Neural cell (in vitro differentiated cells): ENCODE data around the gene KMT5B. TPM values are rescaled to one million over a fixed set of nuclear protein-coding genes. Genes with fewer than 3 reads are reported as not detected.

Experiments used
- H2AFZ ChIP-seq: fragments of 200-600, 300-800 bp; sonication (generic), shearing (Covaris generic); 2 replicates; pipeline ENCODE4 v1.6.0; 2014; ENCODE audit warnings: low read depth, mild to moderate bottlenecking, antibody characterized with exemption, low read length, moderate library complexity
- H3F3A ChIP-seq: fragments of 200-600 bp; shearing (Covaris generic); 2 replicates; pipeline ENCODE4 v1.6.1; 2016; ENCODE audit warnings: mild to moderate bottlenecking, moderate library complexity, mixed read lengths, antibody characterized with exemption, low read length; ENCODE audit not compliant: insufficient read depth, poor library complexity, severe bottlenecking
- H3K27ac ChIP-seq: fragments of 200-600, 300-800 bp; sonication (generic), shearing (Covaris generic); 2 replicates; pipeline ENCODE4 v1.5.1; 2014; ENCODE audit warnings: mild to moderate bottlenecking, low read length, moderate library complexity
- H3K27me3 ChIP-seq: fragments of 300-800, 200-600 bp; sonication (generic), shearing (Covaris generic); 2 replicates; pipeline ENCODE4 v1.6.0; 2014; ENCODE audit warnings: mild to moderate bottlenecking, low read depth, low read length, moderate library complexity; ENCODE audit not compliant: insufficient read depth
- H3K36me3 ChIP-seq: fragments of 300-800, 200-600 bp; sonication (generic), shearing (Covaris generic); 2 replicates; pipeline ENCODE4 v1.5.1; 2014; ENCODE audit warnings: mild to moderate bottlenecking, antibody characterized with exemption, low read length, moderate library complexity; ENCODE audit not compliant: insufficient read depth
- H3K4me2 ChIP-seq: fragments of 300-800, 200-600 bp; sonication (generic), shearing (Covaris generic); 2 replicates; pipeline ENCODE4 v1.6.0; 2014; ENCODE audit warnings: mild to moderate bottlenecking, low read length
- H3K4me3 ChIP-seq: fragments of 300-800, 200-600 bp; sonication (generic), shearing (Covaris generic); 2 replicates; pipeline ENCODE4 v1.5.1; 2014; ENCODE audit warnings: mild to moderate bottlenecking, low read length, moderate library complexity
- H3K79me2 ChIP-seq: fragments of 200-600 bp; shearing (Covaris generic); replicated peaks from 2 replicates; pipeline ENCODE4 v1.6.0; 2014; ENCODE audit warnings: mild to moderate bottlenecking, low read length, moderate library complexity; ENCODE audit not compliant: insufficient read depth
- H3K9ac ChIP-seq: fragments of 300-800, 200-600 bp; sonication (generic), shearing (Covaris generic); 2 replicates; pipeline ENCODE4 v1.6.1; 2016; ENCODE audit warnings: mild to moderate bottlenecking, low read length, mixed read lengths
- H3K9me2 ChIP-seq: fragments of 200-600 bp; shearing (Covaris generic); 2 replicates; pipeline ENCODE4 v1.6.1; 2016; ENCODE audit warnings: mild to moderate bottlenecking, low read length, mixed read lengths; ENCODE audit not compliant: insufficient read depth
- H3K9me3 ChIP-seq: fragments of 200-600, 300-800 bp; sonication (generic), shearing (Covaris generic); 2 replicates; pipeline ENCODE4 v1.6.1; 2016; ENCODE audit warnings: mild to moderate bottlenecking, mixed run types, low read length, moderate library complexity, mixed read lengths
- H4K20me1 ChIP-seq: fragments of 200-600 bp; shearing (Covaris generic); 2 replicates; pipeline ENCODE4 v1.6.1; 2016; ENCODE audit warnings: mild to moderate bottlenecking, mixed run types; ENCODE audit not compliant: insufficient read depth
- EP300 ChIP-seq: fragments of 450-650 bp; conservative IDR thresholded peaks from 2 replicates; pipeline ENCODE4 v1.6.1; 2014; ENCODE audit warnings: antibody characterized with exemption, mild to moderate bottlenecking, moderate library complexity; ENCODE audit not compliant: poor library complexity, severe bottlenecking
- EZH2 ChIP-seq: fragments of 200-600, 300-800 bp; shearing (Covaris generic), sonication (generic); IDR thresholded peaks from 2 replicates; pipeline ENCODE4 v1.6.1; 2014; ENCODE audit warnings: antibody characterized with exemption, low read length, borderline replicate concordance, mild to moderate bottlenecking; ENCODE audit not compliant: insufficient read depth, poor library complexity, severe bottlenecking
- MXI1 ChIP-seq: fragments of 450-650 bp; conservative IDR thresholded peaks from 2 replicates; pipeline ENCODE4 v1.6.1; 2014; ENCODE audit warnings: antibody characterized with exemption, mild to moderate bottlenecking; ENCODE audit not compliant: poor library complexity, severe bottlenecking
- POLR2AphosphoS5 ChIP-seq: IDR thresholded peaks from 2 replicates; pipeline ENCODE4 v1.6.1; 2012
- RAD21 ChIP-seq: fragments of 450-650 bp; conservative IDR thresholded peaks from 2 replicates; pipeline ENCODE4 v1.6.1; 2014; ENCODE audit warnings: antibody characterized with exemption, mild to moderate bottlenecking, moderate library complexity
- REST ChIP-seq: IDR thresholded peaks from 2 replicates; pipeline ENCODE4 v1.6.1; 2012; ENCODE audit warnings: borderline replicate concordance
- SMC3 ChIP-seq: fragments of 450-650 bp; conservative IDR thresholded peaks from 2 replicates; pipeline ENCODE4 v1.6.1; 2014; ENCODE audit warnings: antibody characterized with exemption, mild to moderate bottlenecking, moderate library complexity; ENCODE audit not compliant: poor library complexity
- TAF1 ChIP-seq: IDR thresholded peaks from 2 replicates; pipeline ENCODE4 v1.6.1; 2012; ENCODE audit warnings: low read depth
- polyA plus RNA-seq: library from polyadenylated mRNA; depleted of rRNA; stranded (reverse); fragments of >200 nt; gene quantifications from 2 replicates; pipeline ENCODE4 v1.2.3, GENCODE V29; 2014
- TF ChIP-seq, protein P1 (sequence below): fragments of 450-650 bp; IDR thresholded peaks from 2 replicates; pipeline ENCODE4 v1.5.1; 2014; ENCODE audit warnings: antibody characterized with exemption, mild to moderate bottlenecking, moderate library complexity; ENCODE audit not compliant: poor library complexity, severe bottlenecking

The KMT5B gene
- polyA plus RNA-seq, 1 donor from 2014 or later: 107 TPM

DNA sequence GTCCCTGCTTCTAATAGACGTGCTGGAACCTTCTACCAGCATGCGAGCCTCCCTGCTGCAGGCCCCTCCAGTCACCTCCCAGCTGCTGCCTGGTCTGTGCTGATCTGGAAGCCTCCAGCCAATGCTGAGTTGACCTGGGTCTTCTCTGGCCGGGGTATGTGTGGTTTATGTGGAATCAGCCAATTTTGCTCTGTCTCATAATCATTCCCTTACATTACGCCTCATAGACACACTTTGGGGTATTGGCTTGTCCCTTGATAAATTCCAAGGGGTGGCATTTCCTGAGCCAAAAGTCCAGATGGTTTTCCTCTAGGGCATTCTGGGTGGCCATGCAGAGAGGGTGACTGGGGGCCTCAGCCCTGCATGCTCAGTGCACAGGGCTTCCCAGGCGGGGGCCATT lies 8.3 kb upstream of the KMT5B start:
- no peaks in the 10 kb centered on the region for H3K27me3 ChIP-seq
- no peak overlapping the region for H2AFZ ChIP-seq
- TF ChIP-seq POLR2AphosphoS5 (no peak), RAD21 (no peak), EP300 (no peak), TAF1 (no peak), MXI1 (no peak), REST (no peak), SMC3 (no peak)
- TF ChIP-seq, protein P1, sequence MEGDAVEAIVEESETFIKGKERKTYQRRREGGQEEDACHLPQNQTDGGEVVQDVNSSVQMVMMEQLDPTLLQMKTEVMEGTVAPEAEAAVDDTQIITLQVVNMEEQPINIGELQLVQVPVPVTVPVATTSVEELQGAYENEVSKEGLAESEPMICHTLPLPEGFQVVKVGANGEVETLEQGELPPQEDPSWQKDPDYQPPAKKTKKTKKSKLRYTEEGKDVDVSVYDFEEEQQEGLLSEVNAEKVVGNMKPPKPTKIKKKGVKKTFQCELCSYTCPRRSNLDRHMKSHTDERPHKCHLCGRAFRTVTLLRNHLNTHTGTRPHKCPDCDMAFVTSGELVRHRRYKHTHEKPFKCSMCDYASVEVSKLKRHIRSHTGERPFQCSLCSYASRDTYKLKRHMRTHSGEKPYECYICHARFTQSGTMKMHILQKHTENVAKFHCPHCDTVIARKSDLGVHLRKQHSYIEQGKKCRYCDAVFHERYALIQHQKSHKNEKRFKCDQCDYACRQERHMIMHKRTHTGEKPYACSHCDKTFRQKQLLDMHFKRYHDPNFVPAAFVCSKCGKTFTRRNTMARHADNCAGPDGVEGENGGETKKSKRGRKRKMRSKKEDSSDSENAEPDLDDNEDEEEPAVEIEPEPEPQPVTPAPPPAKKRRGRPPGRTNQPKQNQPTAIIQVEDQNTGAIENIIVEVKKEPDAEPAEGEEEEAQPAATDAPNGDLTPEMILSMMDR: no peak
- H3K9ac ChIP-seq: no peak overlapping the region
- H3K9me3 ChIP-seq: no peaks in the 10 kb centered on the region
- no peak overlapping the region for H3K4me2 ChIP-seq
- H3K9me2 ChIP-seq: no peaks in the 10 kb centered on the region
- no peaks in the 10 kb centered on the region for H3F3A ChIP-seq
- H3K79me2 ChIP-seq: no peaks in the 10 kb centered on the region
- no peak overlapping the region for H3K4me3 ChIP-seq
- no peaks in the 10 kb centered on the region for H4K20me1 ChIP-seq
- no peak overlapping the region for H3K27ac ChIP-seq
- no peaks in the 10 kb centered on the region for H3K36me3 ChIP-seq

GRCh38 chr11:68216171-68216938 lies 3.3 kb upstream of the KMT5B start:
- H3K27me3 ChIP-seq: no peaks in the 10 kb centered on the region
- peaks cover 2% of the 10 kb centered on the region for H4K20me1 ChIP-seq
- H3K4me3 ChIP-seq: no peak overlapping the region
- H3F3A ChIP-seq: peaks cover 8% of the 10 kb centered on the region
- H3K36me3 ChIP-seq: no peaks in the 10 kb centered on the region
- no peaks in the 10 kb centered on the region for H3K9me2 ChIP-seq
- H3K9ac ChIP-seq: no peak overlapping the region
- TF ChIP-seq POLR2AphosphoS5 (no peak), REST (no peak), SMC3 (no peak), RAD21 (no peak), MXI1 (no peak), EZH2 (no peak), EP300 (no peak), TAF1 (no peak)
- TF ChIP-seq, protein P1: no peak
- peaks cover 13% of the 10 kb centered on the region for H3K79me2 ChIP-seq
- no peak overlapping the region for H2AFZ ChIP-seq
- no peaks in the 10 kb centered on the region for H3K9me3 ChIP-seq
- H3K4me2 ChIP-seq: no peak overlapping the region
- no peak overlapping the region for H3K27ac ChIP-seq
